LoVo (cell line): ENCODE measurements around the gene SNX24.
"Not testable (repeated sequence)": the region's sequence is repeated elsewhere in the genome, so short reads cannot be mapped to it uniquely, and the experiment has no call there.

Source experiments
- DNase-seq: peaks from one replicate; pipeline ENCODE4 v3.0.0-alpha.2; 2016; ENCODE audit warnings: low spot score

The SNX24 gene

GRCh38 chr5:122871661-122872060, 26.2 kb downstream of the SNX24 start:
- no peak for DNase-seq

- DNase-seq = no peak
Measured at GRCh38 chr5:122874179-122874875, 28.9 kb downstream of the SNX24 start.

GRCh38 chr5:122877518-122877917, 32.1 kb downstream of the SNX24 start:
- no peak for DNase-seq

- no peak for DNase-seq
Measured at GRCh38 chr5:122879076-122879475, 33.7 kb downstream of the SNX24 start.

- DNase-seq = no peak
Measured at GRCh38 chr5:122880170-122880689, 34.8 kb downstream of the SNX24 start.

- no peak for DNase-seq
Measured at GRCh38 chr5:122880749-122881148, 35.3 kb downstream of the SNX24 start.

GRCh38 chr5:122882831-122883230, 37.4 kb downstream of the SNX24 start:
- no peak for DNase-seq

GRCh38 chr5:122885045-122885517, 39.7 kb downstream of the SNX24 start:
- no peak for DNase-seq

GRCh38 chr5:122885891-122886290, 40.5 kb downstream of the SNX24 start:
- no peak for DNase-seq

GRCh38 chr5:122895141-122895540, 49.7 kb downstream of the SNX24 start:
- DNase-seq = no peak

GRCh38 chr5:122896598-122897282, 51.3 kb downstream of the SNX24 start:
- no peak for DNase-seq

- DNase-seq = no peak
Measured at GRCh38 chr5:122897283-122897602, 51.8 kb downstream of the SNX24 start.

- no peak for DNase-seq
Measured at GRCh38 chr5:122901346-122901745, 55.9 kb downstream of the SNX24 start.

- DNase-seq = no peak
Measured at GRCh38 chr5:122902263-122902662, 56.9 kb downstream of the SNX24 start.

GRCh38 chr5:122906768-122907167, 61.4 kb downstream of the SNX24 start:
- no peak for DNase-seq

- no peak for DNase-seq
Measured at GRCh38 chr5:122907276-122907675, 61.9 kb downstream of the SNX24 start.

GRCh38 chr5:122908108-122908507, 62.7 kb downstream of the SNX24 start:
- no peak for DNase-seq

GRCh38 chr5:122908662-122909061, 63.2 kb downstream of the SNX24 start:
- no peak for DNase-seq

- no peak for DNase-seq
Measured at GRCh38 chr5:122909470-122910100, 64.2 kb downstream of the SNX24 start.

GRCh38 chr5:122913436-122913835, 68.0 kb downstream of the SNX24 start:
- not testable (repeated sequence) for DNase-seq

- no peak for DNase-seq
Measured at GRCh38 chr5:122915717-122916461, 70.5 kb downstream of the SNX24 start.

GRCh38 chr5:122916490-122916889, 71.1 kb downstream of the SNX24 start:
- no peak for DNase-seq
